ENCODE results near the gene WDTC1.
"Not testable (repeated sequence)": the region's sequence is repeated elsewhere in the genome, so short reads cannot be mapped to it uniquely, and the experiment has no call there.

The WDTC1 gene

DNA sequence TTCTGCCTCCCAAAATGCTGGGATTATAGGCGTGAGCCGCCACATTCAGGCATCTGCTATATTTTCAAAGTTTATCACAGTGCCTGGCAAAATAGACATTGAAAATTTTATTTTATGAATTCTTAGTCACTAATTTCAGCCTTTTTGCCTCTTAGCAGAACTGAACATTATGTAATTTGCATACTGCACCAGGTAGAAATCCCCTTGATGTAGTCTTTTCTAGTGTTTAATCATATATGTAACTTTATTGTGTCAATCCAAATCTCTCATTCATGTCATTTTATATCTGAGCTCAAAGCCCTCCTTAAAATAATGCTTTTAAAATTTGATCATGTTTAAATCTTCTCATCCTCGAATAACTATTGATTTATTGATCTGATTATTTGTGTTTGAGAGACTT, 19.2 kb downstream of the WDTC1 start:
- Histone ChIP-seq H3K4me3 (ENCODE audit: low read depth in 1 of 2, low read length in 2 of 2) (no peak overlapping the region), H3K27ac (ENCODE audit: low read length) (no peak overlapping the region), H3K9me3 (ENCODE audit: control insufficient read depth in 1 of 2, low read length in 2 of 2) (no peaks in the 10 kb centered on the region), H3K27me3 (ENCODE audit: low read depth, low read length) (no peaks in the 10 kb centered on the region), H3K36me3 (ENCODE audit: control insufficient read depth in 1 of 2, insufficient read depth in 2 of 2, low read length in 2 of 2) (no peaks in the 10 kb centered on the region), H3K4me1 (ENCODE audit: control insufficient read depth in 1 of 2, insufficient read depth in 2 of 2, low read length in 2 of 2) (no peaks in the 10 kb centered on the region)

DNA sequence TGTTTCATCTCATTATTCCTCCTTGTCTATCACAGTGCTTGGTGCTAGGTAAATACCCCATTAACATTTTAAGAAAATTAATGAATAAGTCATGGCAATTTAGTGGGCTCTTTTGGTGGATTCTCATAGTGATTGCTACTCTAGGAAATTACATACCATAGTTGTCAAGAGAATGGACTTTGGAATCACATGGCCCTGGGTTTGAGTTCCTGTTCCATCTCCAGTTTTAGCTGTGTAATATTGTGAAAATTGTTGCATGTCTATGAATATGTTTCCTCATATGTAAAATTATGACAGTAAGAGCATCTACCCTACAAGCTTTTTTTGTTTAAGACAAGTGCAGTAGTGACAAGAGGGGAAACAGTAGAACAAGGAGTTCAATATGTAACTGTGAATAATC, 20.7 kb downstream of the WDTC1 start:
- no peak overlapping the region for H3K27ac ChIP-seq (ENCODE audit: low read length)
- H3K4me1 ChIP-seq (ENCODE audit: control insufficient read depth in 1 of 2, insufficient read depth in 2 of 2, low read length in 2 of 2) = no peaks in the 10 kb centered on the region
- no peaks in the 10 kb centered on the region for H3K27me3 ChIP-seq (ENCODE audit: low read depth, low read length)
- H3K36me3 ChIP-seq (ENCODE audit: control insufficient read depth in 1 of 2, insufficient read depth in 2 of 2, low read length in 2 of 2) = no peaks in the 10 kb centered on the region
- H3K4me3 ChIP-seq (ENCODE audit: low read depth in 1 of 2, low read length in 2 of 2) = no peak overlapping the region
- H3K9me3 ChIP-seq (ENCODE audit: control insufficient read depth in 1 of 2, low read length in 2 of 2) = no peaks in the 10 kb centered on the region

DNA sequence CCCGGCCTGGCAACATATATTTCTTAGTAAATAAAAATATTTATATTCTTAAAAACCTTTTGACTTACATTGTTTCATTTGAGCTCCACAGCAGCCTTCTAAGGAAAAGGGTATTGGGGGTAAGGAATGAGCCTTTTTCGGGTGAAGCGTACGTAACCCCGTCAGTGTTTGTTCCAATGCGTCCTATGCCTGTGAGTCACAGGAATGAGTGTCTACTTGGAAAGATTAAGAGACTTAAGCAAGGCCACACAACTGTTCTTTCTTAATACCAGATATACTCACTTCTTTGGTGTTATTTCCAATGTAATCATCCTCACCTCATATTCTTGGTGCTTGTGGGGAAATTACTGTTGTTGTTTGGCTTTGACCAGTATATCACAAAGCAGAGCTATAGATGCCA, 22.7 kb downstream of the WDTC1 start:
- H3K4me1 ChIP-seq (ENCODE audit: control insufficient read depth in 1 of 2, insufficient read depth in 2 of 2, low read length in 2 of 2) = no peaks in the 10 kb centered on the region
- H3K27me3 ChIP-seq (ENCODE audit: low read depth, low read length) = no peaks in the 10 kb centered on the region
- H3K36me3 ChIP-seq (ENCODE audit: control insufficient read depth in 1 of 2, insufficient read depth in 2 of 2, low read length in 2 of 2) = no peaks in the 10 kb centered on the region
- H3K27ac ChIP-seq (ENCODE audit: low read length) = no peak overlapping the region
- H3K4me3 ChIP-seq (ENCODE audit: low read depth in 1 of 2, low read length in 2 of 2) = no peak overlapping the region
- H3K9me3 ChIP-seq (ENCODE audit: control insufficient read depth in 1 of 2, low read length in 2 of 2) = no peaks in the 10 kb centered on the region

DNA sequence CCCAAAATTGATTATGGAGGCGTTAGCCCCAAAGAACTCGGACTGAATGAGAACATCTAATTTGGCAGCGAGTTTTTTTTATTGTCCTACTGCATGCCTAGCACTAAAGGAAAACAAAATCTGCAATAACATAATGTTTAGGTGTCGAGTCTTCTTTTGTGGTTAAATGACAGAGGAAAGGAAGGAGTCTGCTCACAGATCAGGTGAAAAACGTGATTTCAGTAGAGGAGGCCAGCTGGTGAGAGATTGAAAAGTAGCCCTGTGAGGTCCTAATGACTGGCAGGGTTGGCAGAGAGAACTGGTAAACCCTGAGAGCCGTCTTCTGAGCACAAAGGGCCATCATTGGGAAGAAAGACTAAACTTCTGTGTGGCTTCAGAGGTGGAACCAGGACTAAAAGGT, 24.2 kb downstream of the WDTC1 start:
- H3K27me3 ChIP-seq (ENCODE audit: low read depth, low read length) = no peaks in the 10 kb centered on the region
- H3K27ac ChIP-seq (ENCODE audit: low read length) = no peak overlapping the region
- no peak overlapping the region for H3K4me3 ChIP-seq (ENCODE audit: low read depth in 1 of 2, low read length in 2 of 2)
- peaks cover 0 to 9% of the 10 kb centered on the region in 2 donors for H3K36me3 ChIP-seq (ENCODE audit: control insufficient read depth in 1 of 2, insufficient read depth in 2 of 2, low read length in 2 of 2)
- no peaks in the 10 kb centered on the region for H3K4me1 ChIP-seq (ENCODE audit: control insufficient read depth in 1 of 2, insufficient read depth in 2 of 2, low read length in 2 of 2)
- no peaks in the 10 kb centered on the region for H3K9me3 ChIP-seq (ENCODE audit: control insufficient read depth in 1 of 2, low read length in 2 of 2)

DNA sequence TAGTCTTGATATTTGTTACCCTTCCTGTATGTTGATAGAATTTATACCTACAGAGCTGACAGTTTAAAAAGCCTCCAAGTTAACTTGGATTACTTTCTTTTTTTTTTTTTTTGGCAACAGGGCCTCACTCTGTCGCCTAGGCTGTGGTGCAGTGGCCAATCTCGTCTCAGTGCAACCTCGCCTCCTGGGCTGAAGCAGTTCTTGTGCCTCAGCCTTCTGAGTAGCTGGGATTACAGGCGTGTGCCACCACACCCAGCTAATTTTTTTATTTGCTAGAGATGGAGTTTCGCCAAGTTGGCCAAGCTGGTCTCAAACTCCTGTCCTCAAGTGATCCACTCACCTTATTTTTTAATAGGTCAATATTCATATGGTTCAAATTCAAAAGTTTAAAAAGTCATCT, 32.7 kb downstream of the WDTC1 start:
- Histone ChIP-seq H3K4me1 (ENCODE audit: control insufficient read depth in 1 of 2, insufficient read depth in 2 of 2, low read length in 2 of 2) (no peaks in the 10 kb centered on the region), H3K4me3 (ENCODE audit: low read depth in 1 of 2, low read length in 2 of 2) (no peak overlapping the region), H3K27me3 (ENCODE audit: low read depth, low read length) (no peaks in the 10 kb centered on the region), H3K9me3 (ENCODE audit: control insufficient read depth in 1 of 2, low read length in 2 of 2) (no peaks in the 10 kb centered on the region), H3K36me3 (ENCODE audit: control insufficient read depth in 1 of 2, insufficient read depth in 2 of 2, low read length in 2 of 2) (peaks cover 0 to 23% of the 10 kb centered on the region in 2 donors), H3K27ac (ENCODE audit: low read length) (no peak overlapping the region)

- H3K27ac ChIP-seq (ENCODE audit: low read length) = no peak overlapping the region
- no peaks in the 10 kb centered on the region for H3K27me3 ChIP-seq (ENCODE audit: low read depth, low read length)
- H3K9me3 ChIP-seq (ENCODE audit: control insufficient read depth in 1 of 2, low read length in 2 of 2) = no peaks in the 10 kb centered on the region
- peaks cover 0 to 12% of the 10 kb centered on the region in 2 donors for H3K36me3 ChIP-seq (ENCODE audit: control insufficient read depth in 1 of 2, insufficient read depth in 2 of 2, low read length in 2 of 2)
- H3K4me1 ChIP-seq (ENCODE audit: control insufficient read depth in 1 of 2, insufficient read depth in 2 of 2, low read length in 2 of 2) = no peaks in the 10 kb centered on the region
- no peak overlapping the region for H3K4me3 ChIP-seq (ENCODE audit: low read depth in 1 of 2, low read length in 2 of 2)
Observed at GRCh38 chr1:27269276-27269675, 34.8 kb downstream of the WDTC1 start.

GRCh38 chr1:27274204-27274603, 39.8 kb downstream of the WDTC1 start:
- no peaks in the 10 kb centered on the region for H3K4me1 ChIP-seq (ENCODE audit: control insufficient read depth in 1 of 2, insufficient read depth in 2 of 2, low read length in 2 of 2)
- no peaks in the 10 kb centered on the region for H3K27me3 ChIP-seq (ENCODE audit: low read depth, low read length)

GRCh38 chr1:27275696-27276095, 41.3 kb downstream of the WDTC1 start:
- Histone ChIP-seq H3K4me3 (ENCODE audit: low read depth in 1 of 2, low read length in 2 of 2) (no peak overlapping the region), H3K27me3 (ENCODE audit: low read depth, low read length) (no peaks in the 10 kb centered on the region), H3K4me1 (ENCODE audit: control insufficient read depth in 1 of 2, insufficient read depth in 2 of 2, low read length in 2 of 2) (no peaks in the 10 kb centered on the region), H3K27ac (ENCODE audit: low read length) (no peak overlapping the region), H3K36me3 (ENCODE audit: control insufficient read depth in 1 of 2, insufficient read depth in 2 of 2, low read length in 2 of 2) (peaks cover 0 to 6% of the 10 kb centered on the region in 2 donors), H3K9me3 (ENCODE audit: control insufficient read depth in 1 of 2, low read length in 2 of 2) (peaks cover 0 to 3% of the 10 kb centered on the region in 2 donors)

More at GRCh38 chr1:27274204-27274603, 39.8 kb downstream of the WDTC1 start:
- Histone ChIP-seq H3K9me3 (ENCODE audit: control insufficient read depth in 1 of 2, low read length in 2 of 2) (peaks cover 0 to 3% of the 10 kb centered on the region in 2 donors), H3K36me3 (ENCODE audit: control insufficient read depth in 1 of 2, insufficient read depth in 2 of 2, low read length in 2 of 2) (peaks cover 0 to 6% of the 10 kb centered on the region in 2 donors), H3K4me3 (ENCODE audit: low read depth in 1 of 2, low read length in 2 of 2) (no peak overlapping the region), H3K27ac (ENCODE audit: low read length) (no peak overlapping the region)

DNA sequence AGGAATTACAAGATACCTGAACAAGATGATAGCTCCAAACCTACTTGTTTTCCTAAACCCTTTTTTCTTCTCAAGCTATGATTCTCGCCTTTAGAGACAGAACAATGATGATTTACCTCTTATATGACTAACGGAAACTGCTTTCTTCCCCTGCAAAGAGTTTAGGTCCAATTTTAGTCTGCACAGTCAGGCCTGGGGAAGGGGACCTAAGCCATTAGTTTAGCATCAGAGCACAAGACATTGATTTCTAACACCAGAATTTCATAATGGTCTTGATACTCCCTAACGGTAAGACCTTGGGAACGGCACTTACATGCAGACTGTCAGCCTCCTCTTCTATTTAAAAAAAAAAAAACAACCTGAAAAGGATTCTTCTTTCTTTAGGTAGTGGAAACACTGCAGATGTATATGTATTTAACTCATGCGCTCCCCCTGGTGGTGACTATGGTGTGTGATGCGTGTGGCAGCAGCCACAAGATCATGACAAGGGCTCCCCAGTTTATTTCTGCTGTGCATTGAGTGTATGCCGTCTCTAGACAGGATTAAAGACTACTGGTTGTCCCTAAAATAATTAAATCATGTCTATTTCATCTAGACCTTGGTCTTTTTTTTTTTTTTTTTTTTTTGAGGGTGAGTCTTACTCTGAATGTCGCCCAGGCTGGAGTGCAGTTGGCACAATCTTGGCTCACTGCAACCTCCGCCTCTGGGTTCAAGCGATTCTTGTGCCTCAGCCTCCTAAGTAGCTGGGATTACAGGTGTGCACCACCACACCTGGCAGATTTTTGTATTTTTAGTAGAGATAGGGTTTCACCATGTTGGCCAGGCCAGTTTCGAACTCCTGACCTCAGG, 50.2 kb downstream of the WDTC1 start:
- Histone ChIP-seq H3K36me3 (ENCODE audit: control insufficient read depth in 1 of 2, insufficient read depth in 2 of 2, low read length in 2 of 2) (peaks cover 6 to 21% of the 10 kb centered on the region in 2 donors), H3K27ac (ENCODE audit: low read length) (peak overlapping the region; percentile 33), H3K4me1 (ENCODE audit: control insufficient read depth in 1 of 2, insufficient read depth in 2 of 2, low read length in 2 of 2) (no peaks in the 10 kb centered on the region), H3K27me3 (ENCODE audit: low read depth, low read length) (no peaks in the 10 kb centered on the region), H3K9me3 (ENCODE audit: control insufficient read depth in 1 of 2, low read length in 2 of 2) (no peaks in the 10 kb centered on the region), H3K4me3 (ENCODE audit: low read depth in 1 of 2, low read length in 2 of 2) (no peak overlapping the region)

DNA sequence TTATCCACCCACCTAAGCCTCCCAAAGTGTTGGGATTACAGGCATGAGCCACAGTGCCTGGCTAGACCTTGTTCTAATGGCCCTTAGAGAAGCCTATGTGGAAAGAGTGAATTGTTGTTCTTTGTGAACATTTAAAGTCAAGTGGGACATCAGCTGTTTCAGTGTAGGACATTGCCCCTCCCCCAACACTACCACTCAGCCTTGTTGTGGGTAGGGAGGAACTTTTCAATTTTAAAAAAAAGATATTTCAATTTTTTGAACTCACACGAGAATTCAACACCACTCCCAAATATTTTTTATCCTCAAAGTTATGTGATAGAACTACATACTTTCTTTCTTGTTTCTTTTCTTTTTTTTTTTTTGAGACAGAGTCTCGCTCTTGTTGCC, 50.8 kb downstream of the WDTC1 start:
- no peak overlapping the region for H3K4me3 ChIP-seq (ENCODE audit: low read depth in 1 of 2, low read length in 2 of 2)
- no peaks in the 10 kb centered on the region for H3K9me3 ChIP-seq (ENCODE audit: control insufficient read depth in 1 of 2, low read length in 2 of 2)
- peaks cover 6 to 24% of the 10 kb centered on the region in 2 donors for H3K36me3 ChIP-seq (ENCODE audit: control insufficient read depth in 1 of 2, insufficient read depth in 2 of 2, low read length in 2 of 2)
- H3K4me1 ChIP-seq (ENCODE audit: control insufficient read depth in 1 of 2, insufficient read depth in 2 of 2, low read length in 2 of 2) = no peaks in the 10 kb centered on the region
- H3K27me3 ChIP-seq (ENCODE audit: low read depth, low read length) = no peaks in the 10 kb centered on the region
- no peak overlapping the region for H3K27ac ChIP-seq (ENCODE audit: low read length)

- H3K4me1 ChIP-seq (ENCODE audit: control insufficient read depth in 1 of 2, insufficient read depth in 2 of 2, low read length in 2 of 2); H3K4me3 ChIP-seq (ENCODE audit: low read depth in 1 of 2, low read length in 2 of 2); H3K27me3 ChIP-seq (ENCODE audit: low read depth, low read length); H3K9me3 ChIP-seq (ENCODE audit: control insufficient read depth in 1 of 2, low read length in 2 of 2); H3K27ac ChIP-seq (ENCODE audit: low read length): not testable (repeated sequence)
- peaks cover 12 to 30% of the 10 kb centered on the region in 2 donors for H3K36me3 ChIP-seq (ENCODE audit: control insufficient read depth in 1 of 2, insufficient read depth in 2 of 2, low read length in 2 of 2)
Observed at GRCh38 chr1:27285821-27286220, 51.4 kb downstream of the WDTC1 start.

- peaks cover 32 to 42% of the 10 kb centered on the region in 2 donors for H3K36me3 ChIP-seq (ENCODE audit: control insufficient read depth in 1 of 2, insufficient read depth in 2 of 2, low read length in 2 of 2)
- not testable (repeated sequence) for H3K4me3 ChIP-seq (ENCODE audit: low read depth in 1 of 2, low read length in 2 of 2); H3K27ac ChIP-seq (ENCODE audit: low read length); H3K27me3 ChIP-seq (ENCODE audit: low read depth, low read length); H3K4me1 ChIP-seq (ENCODE audit: control insufficient read depth in 1 of 2, insufficient read depth in 2 of 2, low read length in 2 of 2); H3K9me3 ChIP-seq (ENCODE audit: control insufficient read depth in 1 of 2, low read length in 2 of 2)
Observed at GRCh38 chr1:27289125-27289524, 54.7 kb downstream of the WDTC1 start.
